Measurements from ENCODE around the gene DCST2. TPM values are rescaled to one million over a fixed set of nuclear protein-coding genes. Genes with fewer than 3 reads are reported as not detected.

DCST2 gene
- total RNA-seq, 4 donors from 2014 or later, result not detected

GRCh38 chr1:155064832-155065429, 31.4 kb upstream of the DCST2 start:
- intact Hi-C loops (cut with DNase I; ENCODE audit: low total_unique reads) (no loop called here), in situ Hi-C loops (cut with MboI; ENCODE audit: low sequenced_read_pairs in 4 of 4) (loop anchor here in 1 of 4 donors (25.0 kb wide), 1 partner anchor 103 kb away; the partner anchor contains the start of genes CKS1B, PBXIP1, PYGO2 and SHC1)
- no peak for DNase-seq
- Histone ChIP-seq H3K4me3 (no peak overlapping the region), H3K9me3 (no peaks in the 10 kb centered on the region), H3K36me3 (peaks cover 0 to 9% of the 10 kb centered on the region in 2 donors), H3K27me3 (no peaks in the 10 kb centered on the region), H3K27ac (no peak overlapping the region), H3K4me1 (peaks cover 9 to 21% of the 10 kb centered on the region in 2 donors)
- ATAC-seq, result no peak
- TF ChIP-seq CTCF (IDR thresholded peaks at IDR 0.05 in 4 of 5, conservative IDR thresholded peaks at IDR 0.05 in 1 of 5) (no peak), POLR2A (IDR thresholded peaks at IDR 0.05) (no peak)

GRCh38 chr1:155064111-155064831, 30.7 kb upstream of the DCST2 start:
- intact Hi-C loops (cut with DNase I; ENCODE audit: low total_unique reads), result no loop called here
- H3K27ac ChIP-seq, result peak overlapping the region; percentile 69 to 80 (median 75)
- peak in 1 of 2 donors; percentile 11 for ATAC-seq
- DNase-seq, result no peak
- peak overlapping the region; percentile 60 to 91 (median 78) for H3K4me3 ChIP-seq
- H3K9me3 ChIP-seq, result no peaks in the 10 kb centered on the region
- peaks cover 0 to 16% of the 10 kb centered on the region in 2 donors for H3K36me3 ChIP-seq
- H3K4me1 ChIP-seq, result peaks cover 9 to 18% of the 10 kb centered on the region in 2 donors
- TF ChIP-seq POLR2A (IDR thresholded peaks at IDR 0.05), result no peak
- TF ChIP-seq CTCF (IDR thresholded peaks at IDR 0.05 in 4 of 5, conservative IDR thresholded peaks at IDR 0.05 in 1 of 5), result no peak
- in situ Hi-C loops (cut with MboI; ENCODE audit: low sequenced_read_pairs in 4 of 4), result loop anchor here in 1 of 4 donors (25.0 kb wide), 1 partner anchor 102 kb away; the partner anchor contains the start of genes CKS1B, PBXIP1, PYGO2 and SHC1
- no peaks in the 10 kb centered on the region for H3K27me3 ChIP-seq

- Histone ChIP-seq H3K9me3 (no peaks in the 10 kb centered on the region), H3K4me1 (peaks cover 9 to 18% of the 10 kb centered on the region in 2 donors), H3K4me3 (peak within 1 kb of the TSS; percentile 60 to 91 (median 78)), H3K27me3 (no peaks in the 10 kb centered on the region), H3K36me3 (peaks cover 0 to 22% of the 10 kb centered on the region in 2 donors), H3K27ac (peak within 1 kb of the TSS; percentile 69 to 80 (median 75))
- in situ Hi-C loops (cut with MboI; ENCODE audit: low sequenced_read_pairs in 4 of 4) (loop anchor here in 1 of 4 donors (25.0 kb wide), 1 partner anchor 101 kb away; the partner anchor contains the start of genes CKS1B, PBXIP1, PYGO2 and SHC1), intact Hi-C loops (cut with DNase I; ENCODE audit: low total_unique reads) (loop anchor here (1.0 kb wide), 1 partner anchor 22 kb away; no protein-coding TSS in a partner anchor)
- TF ChIP-seq CTCF (IDR thresholded peaks at IDR 0.05 in 4 of 5, conservative IDR thresholded peaks at IDR 0.05 in 1 of 5), result no peak
- peak in 1 of 2 donors; percentile 28 for TF ChIP-seq POLR2A (IDR thresholded peaks at IDR 0.05)
- ATAC-seq, result peak; percentile 91 to 93
- DNase-seq, result peak; percentile 69 to 72
Observed at GRCh38 chr1:155063550-155064110, 30.0 kb upstream of the DCST2 start, which contains the start of gene EFNA4. EFNA4 (plus strand) TSS chr1:155063740; CDS start chr1:155063824, 84 bp downstream.

- H3K4me1 ChIP-seq, result peaks cover 9 to 18% of the 10 kb centered on the region in 2 donors
- ATAC-seq (no peak), DNase-seq (no peak)
- intact Hi-C loops (cut with DNase I; ENCODE audit: low total_unique reads), result loop anchor here (1.0 kb wide), 1 partner anchor 22 kb away; no protein-coding TSS in a partner anchor
- H3K36me3 ChIP-seq, result peaks cover 0 to 30% of the 10 kb centered on the region in 2 donors
- no peaks in the 10 kb centered on the region for H3K9me3 ChIP-seq
- TF ChIP-seq CTCF (IDR thresholded peaks at IDR 0.05 in 4 of 5, conservative IDR thresholded peaks at IDR 0.05 in 1 of 5) (peak; percentile 44 to 61 (median 56)), POLR2A (IDR thresholded peaks at IDR 0.05) (no peak)
- H3K27ac ChIP-seq, result no peak overlapping the region
- peak overlapping the region; percentile 60 to 91 (median 78) for H3K4me3 ChIP-seq
- in situ Hi-C loops (cut with MboI; ENCODE audit: low sequenced_read_pairs in 4 of 4), result loop anchor here in 1 of 4 donors (25.0 kb wide), 1 partner anchor 101 kb away; the partner anchor contains the start of genes CKS1B, PBXIP1, PYGO2 and SHC1
- no peaks in the 10 kb centered on the region for H3K27me3 ChIP-seq
Observed at GRCh38 chr1:155062702-155063411, 29.3 kb upstream of the DCST2 start.
